ENCODE data around the gene ZEB1.
A peak's percentile ranks its signal among the peaks of the same experiment; 100 is the strongest.
"Not testable (repeated sequence)": the region's sequence is repeated elsewhere in the genome, so short reads cannot be mapped to it uniquely, and the experiment has no call there.

Gene ZEB1

DNA sequence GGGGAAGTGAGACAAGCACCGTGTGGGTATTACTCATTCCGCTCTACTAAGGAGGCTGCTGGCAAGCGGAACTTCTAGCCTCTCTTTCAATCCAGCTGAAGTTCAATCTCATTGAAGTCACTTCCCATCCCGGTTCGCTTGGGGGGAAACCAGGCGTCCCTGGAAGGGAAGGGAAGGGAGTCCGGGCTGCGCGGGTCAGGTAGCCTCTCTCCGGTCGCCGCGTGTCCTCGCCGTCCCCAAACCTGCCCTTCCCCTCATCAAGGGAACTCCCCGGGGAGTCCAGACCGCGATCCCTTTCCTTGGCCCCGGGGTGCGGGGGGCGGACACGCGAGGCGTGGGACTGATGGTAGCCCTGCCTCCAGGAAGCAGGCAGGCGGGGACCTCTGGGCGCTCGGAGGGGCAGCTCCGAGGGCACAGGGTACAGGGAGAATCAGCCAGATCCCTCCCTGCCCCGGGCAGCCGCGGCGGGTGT lies 598 bp upstream of the ZEB1 start:
- peak in 1 of 2 donors; percentile 51 for DNase-seq (ENCODE audit: low read depth in 2 of 2)

DNA sequence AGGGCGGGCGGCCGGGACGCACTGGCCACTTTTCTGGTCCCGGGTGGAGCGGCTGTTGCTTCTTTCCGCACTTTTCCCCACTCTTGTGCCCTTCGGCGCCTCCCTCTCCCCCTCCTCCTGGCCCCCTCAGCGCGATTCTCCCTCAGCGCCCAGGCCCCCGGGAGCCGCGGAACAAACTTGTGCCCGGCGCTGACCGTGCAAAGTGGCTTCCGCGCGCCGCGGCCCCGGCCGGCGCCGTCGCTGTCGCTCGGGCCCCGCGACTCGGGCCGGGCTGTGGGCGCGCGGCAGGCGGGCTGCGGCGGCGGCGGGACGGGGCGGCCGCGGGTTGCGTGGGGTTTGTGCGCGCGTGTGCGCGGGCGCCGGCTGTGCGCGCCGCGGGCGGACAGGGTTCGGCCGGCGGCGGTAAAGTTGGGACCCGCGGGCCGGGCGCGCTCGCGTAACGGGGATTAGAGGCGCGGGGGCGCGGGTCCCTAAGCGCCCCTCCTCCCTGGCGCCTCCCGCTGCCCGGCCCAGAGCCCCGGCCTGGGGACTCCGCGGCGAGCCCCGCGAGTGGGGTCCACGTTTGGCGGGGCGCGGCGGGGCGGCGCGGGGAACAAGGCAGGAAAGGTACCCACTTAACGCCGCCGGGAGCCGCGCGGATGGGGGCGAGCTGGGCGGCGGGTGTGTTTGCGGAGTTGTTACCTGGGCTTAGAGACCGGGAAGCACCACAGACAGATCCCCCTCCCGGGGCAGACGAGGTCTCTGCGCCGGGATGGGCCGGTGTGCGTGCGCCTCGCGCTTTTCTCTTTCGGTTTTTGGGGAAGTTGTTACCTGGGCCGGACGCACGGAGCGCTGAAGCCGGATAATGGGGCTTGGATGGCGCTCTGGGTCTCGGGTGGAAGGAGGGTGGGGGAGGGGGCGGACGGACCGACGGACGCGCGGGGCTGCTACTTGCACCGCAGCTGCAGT lies 860 bp downstream of the ZEB1 start:
- DNase-seq (ENCODE audit: low read depth in 2 of 2) = peak; percentile 32 to 41

DNA sequence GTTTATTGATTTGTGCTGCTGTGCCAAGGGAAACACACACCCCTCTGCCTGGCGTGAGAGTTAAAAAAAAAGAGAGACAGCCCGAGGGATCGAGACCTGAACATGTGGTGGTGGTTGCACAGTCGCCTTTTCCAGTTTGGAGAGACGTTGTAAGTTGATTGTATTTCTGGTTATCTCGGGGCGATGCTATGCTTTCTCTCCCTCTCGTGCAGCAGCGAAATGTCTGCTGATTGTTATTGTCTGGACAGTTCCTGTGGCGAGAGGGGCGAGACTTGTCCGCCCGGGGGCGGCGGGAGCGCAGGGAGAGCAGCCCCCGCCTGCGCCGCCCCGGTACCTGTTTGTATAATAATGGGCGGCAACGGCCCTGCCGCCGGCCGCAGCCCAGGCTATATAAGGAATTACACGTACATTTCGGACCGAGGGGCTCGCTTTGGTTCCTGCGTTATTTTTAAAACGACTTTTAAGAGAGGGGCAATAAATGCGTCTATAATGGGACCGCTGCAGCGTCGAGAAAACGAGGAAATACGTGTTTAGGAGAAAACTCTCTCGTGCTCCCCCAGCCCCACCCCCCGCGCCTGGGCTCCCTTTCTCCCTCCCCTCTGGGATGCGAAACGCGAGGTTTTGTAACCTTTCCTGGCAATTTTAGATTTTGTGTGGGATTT lies 1.7 kb downstream of the ZEB1 start:
- no peak for DNase-seq (ENCODE audit: low read depth in 2 of 2)

DNA sequence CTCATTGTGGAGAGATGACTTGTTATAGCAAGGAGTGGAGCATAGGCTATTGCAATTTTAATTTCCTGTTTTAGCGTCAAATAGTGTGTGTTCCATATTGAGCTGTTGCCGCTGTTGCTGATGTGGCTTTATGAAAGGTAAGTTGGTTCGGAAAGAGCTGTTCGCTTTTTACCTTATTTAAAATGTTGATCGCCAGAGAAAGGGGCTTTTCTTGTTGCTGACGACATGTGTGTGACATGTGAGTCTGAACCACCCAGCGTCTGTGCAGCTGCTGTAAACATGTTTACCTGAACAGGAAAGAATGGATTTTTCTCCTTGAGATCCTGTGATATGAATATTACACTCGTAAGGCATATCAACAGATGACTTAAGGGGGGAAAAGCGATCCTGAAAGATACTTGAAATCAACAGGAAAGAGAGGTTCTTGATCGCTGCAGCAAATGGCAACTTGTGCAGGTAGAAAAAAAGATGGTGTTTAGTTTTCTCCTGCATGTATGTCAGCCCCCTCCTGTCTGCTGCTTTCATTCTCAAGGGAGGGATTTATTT lies 2.5 kb downstream of the ZEB1 start:
- no peak for DNase-seq (ENCODE audit: low read depth in 2 of 2)

DNA sequence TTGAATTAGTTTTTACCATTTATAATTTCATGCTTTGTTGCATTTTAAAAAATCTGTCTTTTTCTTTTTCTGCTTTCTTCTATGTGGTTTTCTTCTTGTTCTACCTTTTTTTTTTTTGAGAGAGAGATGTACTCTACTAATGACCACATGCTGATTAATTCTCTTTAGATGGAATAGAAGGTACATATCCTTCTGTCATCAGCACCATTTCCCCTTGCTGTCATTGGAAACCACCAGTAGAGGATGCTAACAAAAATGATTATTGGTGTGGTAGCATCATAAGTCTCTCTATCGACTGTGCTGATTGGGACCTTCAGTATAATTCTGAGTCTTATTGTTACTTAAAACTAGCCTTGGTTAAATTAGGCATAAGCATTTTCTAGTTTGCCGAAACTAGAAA lies 3.6 kb downstream of the ZEB1 start:
- no peak for DNase-seq (ENCODE audit: low read depth in 2 of 2)

DNA sequence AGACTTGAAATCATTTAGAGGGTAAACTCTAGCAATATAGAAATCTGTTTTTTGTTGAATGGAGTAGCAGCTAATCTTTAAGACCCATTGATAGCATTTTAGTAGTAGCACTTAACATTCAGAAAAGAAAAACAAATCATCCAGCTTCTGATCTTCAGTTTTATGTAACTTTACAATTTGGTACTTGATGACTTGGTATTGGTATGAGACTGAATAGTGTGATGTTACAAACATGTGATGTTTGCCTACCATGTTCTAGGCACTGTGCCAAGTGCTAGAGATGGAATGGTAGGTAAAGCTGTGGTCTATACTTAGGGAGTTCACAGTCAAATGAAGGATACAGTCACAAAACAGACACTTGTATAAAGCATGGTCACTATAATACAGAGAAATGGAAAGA lies 21.3 kb downstream of the ZEB1 start:
- no peak for DNase-seq (ENCODE audit: low read depth in 2 of 2)

DNA sequence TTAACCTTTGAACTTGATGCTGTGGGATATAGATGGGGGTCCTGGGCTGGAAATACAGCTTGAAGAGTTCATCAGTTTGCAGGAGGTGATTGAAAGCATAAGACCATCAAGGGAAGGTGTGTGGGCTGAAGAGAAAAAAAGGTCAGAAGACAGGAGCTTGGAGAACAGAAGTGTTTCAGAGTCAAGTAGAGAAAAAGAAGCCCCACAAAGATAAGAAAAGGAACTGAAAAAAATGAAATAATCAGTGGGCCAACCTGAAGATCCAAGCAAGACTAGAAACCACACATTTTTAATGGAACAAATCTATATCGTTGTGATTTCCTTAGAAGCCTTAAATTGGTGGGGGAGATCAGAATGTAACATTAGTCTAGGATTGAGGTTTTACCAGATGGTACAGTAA lies 22.5 kb downstream of the ZEB1 start:
- no peak for DNase-seq (ENCODE audit: low read depth in 2 of 2)

DNA sequence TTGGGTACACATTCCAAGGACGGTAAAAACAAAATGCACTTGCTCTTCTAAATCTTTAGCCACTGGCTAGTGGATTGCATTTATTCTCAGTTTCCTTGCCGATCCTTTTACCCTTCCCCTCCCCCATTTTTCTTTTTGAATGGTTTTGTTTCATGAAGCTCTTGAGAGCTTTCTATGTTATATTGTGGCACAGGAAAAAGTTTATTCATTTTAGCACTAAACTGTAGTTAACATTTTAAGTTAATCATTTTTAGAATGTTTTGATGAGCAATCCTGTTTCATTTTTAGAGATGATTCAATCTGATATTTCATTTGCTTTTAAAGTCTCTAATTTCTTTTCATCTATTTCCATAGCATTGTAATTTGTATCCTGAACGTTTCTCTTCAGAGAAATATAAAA lies 24.0 kb downstream of the ZEB1 start:
- DNase-seq (ENCODE audit: low read depth in 2 of 2) = no peak

DNA sequence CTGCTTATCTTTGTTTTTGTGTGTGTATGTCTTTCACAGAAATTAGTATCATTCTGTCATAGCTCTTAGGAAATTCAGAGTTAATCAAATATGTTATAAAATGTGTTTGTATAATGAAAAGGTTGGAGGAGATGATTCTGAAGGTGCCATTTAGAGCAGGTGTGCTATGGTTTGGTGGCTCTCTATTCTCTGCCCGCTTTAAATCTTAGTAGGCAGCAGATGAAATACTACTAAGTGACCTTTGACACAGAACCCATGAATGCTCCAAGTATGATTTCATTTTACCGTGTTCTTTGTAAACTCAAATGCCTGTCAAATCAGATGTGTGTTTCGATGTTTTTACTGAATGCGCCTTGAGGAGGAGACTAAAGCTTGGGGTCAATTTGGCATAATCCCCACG lies 24.5 kb downstream of the ZEB1 start:
- no peak for DNase-seq (ENCODE audit: low read depth in 2 of 2)

DNA sequence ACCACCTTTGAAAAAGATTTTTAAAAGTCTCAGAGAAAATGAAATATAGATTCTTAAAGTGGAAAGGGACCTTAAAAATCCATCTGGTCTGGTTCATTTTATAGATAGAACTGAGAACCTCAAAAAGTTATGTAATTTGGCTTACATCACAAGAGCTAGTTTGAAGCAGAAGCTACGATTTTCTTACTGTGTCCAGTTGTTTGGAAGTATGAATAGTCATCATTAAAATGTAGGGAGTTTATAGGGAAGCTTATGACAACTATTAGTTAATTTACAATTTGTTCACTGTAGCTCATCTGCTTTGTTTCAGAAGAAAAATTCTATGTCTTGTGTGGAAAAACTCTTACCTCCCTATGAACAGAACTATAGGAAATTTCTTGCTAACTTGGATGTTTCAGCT lies 26.9 kb downstream of the ZEB1 start:
- no peak for DNase-seq (ENCODE audit: low read depth in 2 of 2)

DNA sequence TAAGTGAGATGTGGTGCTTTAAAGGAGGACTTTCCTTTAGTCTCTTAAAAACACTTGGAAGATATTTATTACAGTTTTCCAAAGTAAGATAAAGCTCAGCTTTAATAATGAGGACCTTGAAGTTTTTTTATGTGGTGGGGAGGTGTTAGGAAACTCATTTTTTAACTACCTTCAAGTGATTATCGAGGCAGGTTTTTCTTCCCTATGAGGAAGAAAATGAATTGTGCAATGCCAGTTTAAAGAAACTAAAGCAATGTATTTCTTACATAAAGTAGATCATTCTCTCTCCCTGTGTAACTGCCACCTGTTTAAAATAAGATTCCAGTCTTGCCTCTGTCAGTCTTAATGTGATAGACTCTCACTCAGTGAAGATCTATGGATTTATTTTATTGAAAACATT lies 27.9 kb downstream of the ZEB1 start:
- DNase-seq (ENCODE audit: low read depth in 2 of 2) = no peak

DNA sequence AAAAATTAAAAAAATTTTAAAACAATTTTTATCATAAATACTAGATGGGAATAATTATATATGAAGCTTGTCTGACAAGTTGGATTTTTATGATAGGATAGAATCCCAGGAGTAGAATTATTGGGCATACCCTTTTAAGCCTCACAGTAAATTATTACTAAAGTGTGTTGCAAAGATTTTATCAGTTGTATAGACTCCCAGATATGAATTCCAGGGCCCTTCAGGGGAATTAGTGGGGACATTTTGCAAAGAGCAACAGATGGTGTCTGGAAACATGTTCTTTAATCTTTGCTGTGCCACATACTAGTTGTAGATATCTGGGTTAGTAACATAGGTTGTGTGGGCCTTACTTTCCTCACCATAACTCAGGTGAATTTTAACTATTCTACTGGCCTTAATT lies 28.7 kb downstream of the ZEB1 start:
- no peak for DNase-seq (ENCODE audit: low read depth in 2 of 2)

DNA sequence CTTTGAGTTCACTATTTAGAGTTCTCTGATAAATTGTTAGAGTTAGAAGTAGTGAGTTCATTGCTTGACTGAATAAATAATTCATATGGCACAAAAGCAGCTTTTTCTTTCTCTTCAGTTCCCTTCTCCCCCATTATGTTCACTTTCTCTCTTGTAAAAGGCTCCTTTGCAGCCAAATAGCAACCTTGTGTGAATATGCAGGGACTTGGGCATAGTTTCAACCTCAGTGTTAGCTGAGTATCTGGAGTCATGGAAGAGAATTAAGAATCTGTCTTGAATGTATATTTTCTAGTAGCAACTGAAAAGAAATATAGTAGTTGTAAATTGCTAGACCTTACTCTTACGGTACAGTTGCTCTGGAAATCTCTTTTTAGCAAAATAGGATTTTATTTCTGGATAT lies 31.9 kb downstream of the ZEB1 start:
- no peak for DNase-seq (ENCODE audit: low read depth in 2 of 2)

DNA sequence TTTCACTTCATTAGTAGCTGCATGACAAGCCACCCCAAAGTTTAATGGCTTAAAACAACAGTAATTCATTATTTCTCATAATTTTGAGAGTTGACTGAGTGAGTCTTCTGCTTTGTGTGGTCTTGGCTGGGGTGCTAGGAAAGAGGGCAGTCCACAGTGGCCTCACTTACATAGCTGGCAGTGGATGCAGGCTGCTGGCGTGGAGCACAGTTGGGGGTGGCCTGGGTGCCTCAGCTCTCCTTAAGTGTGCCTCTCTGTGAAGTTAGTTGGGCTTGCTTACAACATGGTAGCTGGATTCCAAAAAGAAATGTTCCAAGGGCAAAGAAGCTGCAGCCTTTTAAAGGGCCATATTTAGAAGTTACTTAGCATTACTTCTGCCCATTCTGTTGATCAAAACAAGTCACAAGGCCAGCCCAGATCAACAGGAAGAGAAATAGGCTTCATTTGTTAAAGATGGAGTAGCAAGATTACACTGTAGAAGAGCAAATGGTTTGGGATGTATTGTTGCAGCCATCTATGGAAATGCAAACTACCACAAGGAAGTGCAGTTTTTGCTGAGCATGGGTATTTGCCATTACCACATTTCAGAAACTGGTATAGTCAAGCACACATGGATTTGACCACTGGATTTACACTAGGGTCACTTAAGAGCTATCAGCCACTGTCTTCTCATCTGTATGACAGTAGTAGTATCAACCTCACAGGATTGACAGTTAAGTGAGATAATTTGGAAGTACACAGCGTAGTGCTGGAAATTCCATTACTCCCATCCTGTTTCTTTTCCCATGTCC lies 33.6 kb downstream of the ZEB1 start:
- DNase-seq (ENCODE audit: low read depth in 2 of 2) = no peak

DNA sequence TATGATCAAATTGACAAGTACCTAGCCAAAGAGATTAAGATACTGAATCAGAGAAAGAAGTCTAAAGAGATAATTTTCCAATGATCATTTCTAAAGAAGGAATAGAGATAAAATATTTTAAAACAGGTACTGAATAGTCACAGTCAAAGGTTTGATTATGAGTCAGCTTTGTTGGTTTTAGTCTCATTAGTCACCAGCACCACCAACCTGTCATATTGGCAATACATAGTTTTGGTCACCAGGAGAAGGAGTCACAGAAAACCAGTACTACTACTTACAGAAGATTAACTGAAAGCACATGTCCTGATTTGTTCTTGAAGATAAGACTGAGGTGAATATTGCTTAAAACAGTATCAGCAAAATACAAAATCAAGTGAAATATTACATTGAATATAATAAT lies 34.6 kb downstream of the ZEB1 start:
- no peak for DNase-seq (ENCODE audit: low read depth in 2 of 2)

DNA sequence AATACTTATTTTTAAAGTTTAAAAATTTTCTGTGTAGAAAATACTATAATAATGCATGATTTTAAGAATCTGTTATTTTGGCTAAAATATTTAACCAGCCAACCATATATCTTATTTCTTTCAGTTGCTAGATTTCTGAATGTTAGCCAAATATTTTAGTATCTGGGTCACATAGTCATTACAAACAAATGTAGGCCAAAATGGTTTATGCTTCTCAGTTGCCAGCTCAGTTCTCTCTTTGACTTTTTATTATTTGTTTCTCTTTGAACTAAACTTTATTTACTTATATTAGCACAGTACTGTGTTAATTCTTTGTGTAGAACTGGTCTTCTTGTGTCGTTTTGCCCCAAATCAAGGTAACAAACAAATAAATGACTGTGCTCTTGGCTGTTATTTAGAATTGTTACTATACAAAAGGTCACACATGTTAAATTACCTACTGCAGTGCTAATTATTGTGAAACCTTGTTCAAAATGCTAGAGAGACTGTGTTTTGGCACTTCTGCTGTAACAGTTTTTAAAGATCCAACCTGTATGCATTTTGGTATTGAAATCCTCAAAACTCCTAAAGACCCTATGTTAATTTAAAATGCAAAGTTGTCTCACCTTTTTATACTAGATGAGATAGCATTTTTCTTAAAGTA lies 39.8 kb downstream of the ZEB1 start:
- no peak for DNase-seq (ENCODE audit: low read depth in 2 of 2)

DNA sequence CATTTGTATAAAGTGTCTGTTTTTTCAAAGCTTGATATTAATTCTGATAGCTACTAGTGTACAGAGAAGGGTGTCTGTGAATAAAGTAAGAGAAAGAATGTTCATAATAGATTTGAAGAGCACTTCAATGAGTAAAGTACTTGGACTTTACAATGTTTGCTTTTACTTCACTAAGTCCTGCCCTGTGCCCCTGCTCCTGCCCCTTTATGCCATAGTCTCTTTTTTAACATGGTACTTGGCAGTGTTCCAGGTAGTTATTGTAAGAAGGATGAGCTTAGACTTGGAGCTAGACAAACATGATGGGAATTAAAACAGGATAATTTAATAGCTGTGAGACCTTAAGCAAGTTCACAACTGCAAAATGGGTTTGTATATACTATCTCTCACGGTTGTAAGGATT lies 41.0 kb downstream of the ZEB1 start:
- no peak for DNase-seq (ENCODE audit: low read depth in 2 of 2)

DNA sequence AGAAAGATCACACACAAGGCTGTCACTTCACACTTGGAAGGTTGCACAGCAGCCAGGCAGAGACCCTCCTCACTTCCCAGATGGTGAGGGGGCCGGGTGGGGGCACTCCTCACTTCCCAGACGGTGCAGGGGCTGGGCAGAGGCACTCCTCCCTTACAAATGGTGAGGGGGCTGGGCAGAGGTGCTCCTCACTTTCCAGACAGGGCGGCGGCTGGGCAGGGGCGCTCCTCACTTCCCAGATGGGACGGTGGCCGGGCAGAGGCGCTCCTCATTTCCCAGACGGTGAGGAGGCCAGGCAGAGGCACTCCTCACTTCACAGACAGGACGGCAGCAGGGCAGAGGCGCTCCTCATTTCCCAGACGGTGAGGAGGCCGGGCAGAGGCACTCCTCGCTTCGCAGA lies 42.5 kb downstream of the ZEB1 start:
- DNase-seq (ENCODE audit: low read depth in 2 of 2) = not testable (repeated sequence)

DNA sequence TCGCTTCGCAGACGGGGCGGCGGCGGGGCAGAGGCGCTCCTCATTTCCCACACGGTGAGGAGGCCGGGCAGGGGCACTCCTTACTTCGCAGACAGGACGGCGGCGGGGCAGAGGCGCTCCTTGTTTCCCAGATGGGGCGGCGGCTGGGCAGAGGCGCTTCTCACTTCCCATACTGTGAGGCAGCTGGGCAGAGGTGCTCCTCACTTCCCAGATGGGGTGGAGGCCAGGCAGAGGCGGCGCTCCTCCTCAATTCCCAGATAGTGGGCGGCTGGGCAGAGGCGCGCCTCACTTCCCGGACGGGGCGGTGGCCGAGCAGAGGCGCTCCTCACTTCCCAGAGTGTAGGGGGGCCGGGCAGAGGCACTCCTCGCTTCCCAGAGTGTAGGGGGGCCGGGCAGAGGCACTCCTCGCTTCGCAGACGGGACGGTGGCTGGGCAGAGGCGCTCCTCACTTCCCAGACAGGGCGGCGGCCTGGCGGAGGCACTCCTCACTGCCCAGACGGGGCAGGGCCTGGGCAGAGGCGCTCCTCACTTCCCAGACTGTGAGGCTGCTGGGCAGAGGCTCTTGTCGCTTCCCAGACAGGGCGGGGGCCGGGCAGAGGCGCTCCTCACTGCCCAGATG lies 43.1 kb downstream of the ZEB1 start:
- no peak for DNase-seq (ENCODE audit: low read depth in 2 of 2)

DNA sequence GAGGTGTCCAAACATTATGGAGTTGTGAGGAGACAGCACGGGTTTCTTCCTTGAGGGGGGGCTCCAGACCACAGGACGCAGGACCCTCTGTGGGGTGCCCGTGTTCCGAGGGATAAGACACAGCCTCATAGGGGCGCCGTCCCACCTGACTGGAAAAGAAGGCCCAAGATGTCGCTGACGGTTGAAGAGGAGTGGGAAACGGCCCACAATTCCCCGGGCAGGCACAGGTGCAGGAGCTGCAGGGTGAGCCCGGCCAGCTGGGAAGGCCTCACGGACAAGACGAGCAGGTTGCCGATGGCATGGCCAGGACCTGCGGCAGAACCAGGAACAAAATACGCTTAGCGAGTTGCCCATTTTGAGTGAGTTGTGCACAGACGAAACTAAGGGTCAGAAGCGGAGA lies 44.7 kb downstream of the ZEB1 start:
- not testable (repeated sequence) for DNase-seq (ENCODE audit: low read depth in 2 of 2)

DNA sequence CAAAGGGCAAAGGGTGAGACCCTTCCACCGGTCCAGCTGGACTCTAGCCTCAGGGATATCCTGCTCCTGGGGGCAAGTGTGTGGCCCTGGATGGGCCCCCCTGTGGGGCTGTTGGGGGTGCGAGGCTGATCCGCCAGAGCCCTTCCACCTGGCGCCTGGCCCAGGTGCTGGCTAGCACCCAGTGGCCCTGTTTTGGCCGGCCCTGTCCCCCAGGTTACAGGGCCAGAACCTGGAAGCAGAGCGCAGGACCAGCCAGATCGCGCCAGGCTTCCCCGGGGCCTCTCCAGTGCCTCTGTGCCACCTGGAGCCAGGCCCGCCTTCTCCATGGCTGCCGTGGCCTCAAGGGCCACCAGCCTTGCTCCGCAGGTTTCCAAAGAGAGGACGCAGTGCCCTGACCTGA lies 45.2 kb downstream of the ZEB1 start:
- not testable (repeated sequence) for DNase-seq (ENCODE audit: low read depth in 2 of 2)

All from stimulated activated CD4-positive, alpha-beta T cell treated with anti-CD3 and anti-CD28 coated beads, Interleukin-4, amount 100 ng/mL, for 48 hours (primary cell).